ENCODE measurements around the gene ZNF595.

Gene ZNF595

DNA sequence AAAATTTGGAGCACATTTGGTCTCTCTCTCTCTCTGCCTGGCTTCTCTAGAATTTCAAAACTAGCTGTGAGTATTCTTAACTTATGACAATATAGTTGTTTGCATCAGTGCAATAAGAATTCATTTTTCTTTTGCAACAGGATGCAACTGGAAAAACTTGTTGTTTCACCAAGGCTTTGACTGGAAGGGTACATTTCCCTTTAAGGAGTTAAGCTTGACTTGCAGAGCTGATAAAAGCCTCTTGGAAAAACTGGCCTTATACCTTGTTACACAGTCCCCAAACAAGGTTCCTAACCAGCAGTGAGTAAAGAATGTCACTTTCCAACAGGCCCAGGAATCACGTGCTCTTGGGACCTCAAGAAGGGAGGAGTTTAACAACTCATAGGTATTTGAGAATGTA is 45.3 kb downstream of the ZNF595 start:
- Mint-ChIP-seq H3K27me3 (ENCODE audit: low read depth, poor library complexity) (no peaks in the 10 kb centered on the region), H3K4me1 (no peaks in the 10 kb centered on the region), H3K9me3 (peaks cover 95% of the 10 kb centered on the region), H3K27ac (no peak overlapping the region), H3K4me3 (no peak overlapping the region), H3K36me3 (ENCODE audit: low read depth) (peaks cover 8% of the 10 kb centered on the region)
- TF ChIP-seq, protein P1, sequence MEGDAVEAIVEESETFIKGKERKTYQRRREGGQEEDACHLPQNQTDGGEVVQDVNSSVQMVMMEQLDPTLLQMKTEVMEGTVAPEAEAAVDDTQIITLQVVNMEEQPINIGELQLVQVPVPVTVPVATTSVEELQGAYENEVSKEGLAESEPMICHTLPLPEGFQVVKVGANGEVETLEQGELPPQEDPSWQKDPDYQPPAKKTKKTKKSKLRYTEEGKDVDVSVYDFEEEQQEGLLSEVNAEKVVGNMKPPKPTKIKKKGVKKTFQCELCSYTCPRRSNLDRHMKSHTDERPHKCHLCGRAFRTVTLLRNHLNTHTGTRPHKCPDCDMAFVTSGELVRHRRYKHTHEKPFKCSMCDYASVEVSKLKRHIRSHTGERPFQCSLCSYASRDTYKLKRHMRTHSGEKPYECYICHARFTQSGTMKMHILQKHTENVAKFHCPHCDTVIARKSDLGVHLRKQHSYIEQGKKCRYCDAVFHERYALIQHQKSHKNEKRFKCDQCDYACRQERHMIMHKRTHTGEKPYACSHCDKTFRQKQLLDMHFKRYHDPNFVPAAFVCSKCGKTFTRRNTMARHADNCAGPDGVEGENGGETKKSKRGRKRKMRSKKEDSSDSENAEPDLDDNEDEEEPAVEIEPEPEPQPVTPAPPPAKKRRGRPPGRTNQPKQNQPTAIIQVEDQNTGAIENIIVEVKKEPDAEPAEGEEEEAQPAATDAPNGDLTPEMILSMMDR (IDR thresholded peaks at IDR 0.05), result no peak
- no peak for DNase-seq

DNA sequence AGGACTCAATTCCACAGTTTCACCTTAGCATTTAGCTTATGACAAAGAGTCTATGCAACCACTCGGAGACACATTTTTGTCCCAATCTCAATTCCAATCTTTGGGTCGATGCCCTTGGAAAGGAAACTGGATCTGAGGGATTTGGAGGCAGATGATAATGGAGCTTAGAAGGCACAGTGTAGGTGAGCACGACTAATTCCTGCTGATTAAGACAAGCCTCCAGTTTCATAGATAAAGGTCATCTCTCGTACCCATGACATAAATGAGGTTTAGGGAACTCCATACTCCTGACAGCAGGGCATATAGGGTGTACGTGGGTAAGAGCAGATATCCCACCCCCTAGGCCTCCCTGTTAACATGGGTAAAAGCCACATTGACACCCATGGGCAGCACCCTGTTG is 46.7 kb downstream of the ZNF595 start:
- Mint-ChIP-seq H3K9me3 (peaks cover 94% of the 10 kb centered on the region), H3K36me3 (ENCODE audit: low read depth) (no peaks in the 10 kb centered on the region), H3K27me3 (ENCODE audit: low read depth, poor library complexity) (no peaks in the 10 kb centered on the region), H3K4me1 (no peaks in the 10 kb centered on the region), H3K4me3 (no peak overlapping the region), H3K27ac (no peak overlapping the region)
- TF ChIP-seq, protein P1 (IDR thresholded peaks at IDR 0.05), result no peak
- DNase-seq, result no peak

DNA sequence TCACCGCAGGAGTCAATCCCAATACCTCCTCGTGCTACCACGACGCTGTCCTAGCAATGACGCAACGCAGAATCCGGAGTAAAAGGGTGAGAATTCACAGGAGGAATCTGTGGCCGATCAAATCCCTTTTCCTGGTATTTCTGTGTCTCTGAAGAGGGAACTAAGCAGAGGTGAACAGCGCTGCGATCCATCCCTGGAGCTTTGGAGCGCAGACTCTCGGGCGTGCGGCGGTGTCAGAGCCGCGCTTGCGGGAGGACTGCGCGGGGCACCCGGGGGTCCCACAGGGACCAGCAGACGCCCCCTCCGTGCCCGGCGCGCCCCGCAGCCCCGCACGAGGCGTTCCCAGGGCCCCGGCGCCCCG is 53.9 kb downstream of the ZNF595 start:
- Mint-ChIP-seq H3K27ac (no peak overlapping the region), H3K9me3 (peaks cover 92% of the 10 kb centered on the region), H3K36me3 (ENCODE audit: low read depth) (peaks cover 9% of the 10 kb centered on the region), H3K4me1 (no peaks in the 10 kb centered on the region), H3K4me3 (no peak overlapping the region), H3K27me3 (ENCODE audit: low read depth, poor library complexity) (peaks cover 12% of the 10 kb centered on the region)
- TF ChIP-seq, protein P1 (IDR thresholded peaks at IDR 0.05), result no peak
- DNase-seq, result no peak

GRCh38 chr4:107444-108429 is 54.6 kb downstream of the ZNF595 start:
- no peak for DNase-seq
- no peaks in the 10 kb centered on the region for H3K4me1 Mint-ChIP-seq
- peaks cover 12% of the 10 kb centered on the region for H3K27me3 Mint-ChIP-seq (ENCODE audit: low read depth, poor library complexity)
- no peak overlapping the region for H3K27ac Mint-ChIP-seq
- peaks cover 9% of the 10 kb centered on the region for H3K36me3 Mint-ChIP-seq (ENCODE audit: low read depth)
- H3K4me3 Mint-ChIP-seq, result no peak overlapping the region
- peaks cover 92% of the 10 kb centered on the region for H3K9me3 Mint-ChIP-seq
- TF ChIP-seq, protein P1 (IDR thresholded peaks at IDR 0.05), result no peak

- Mint-ChIP-seq H3K4me1 (no peaks in the 10 kb centered on the region), H3K9me3 (peaks cover 93% of the 10 kb centered on the region), H3K27ac (no peak overlapping the region), H3K4me3 (no peak overlapping the region), H3K27me3 (ENCODE audit: low read depth, poor library complexity) (peaks cover 12% of the 10 kb centered on the region), H3K36me3 (ENCODE audit: low read depth) (peaks cover 9% of the 10 kb centered on the region)
- DNase-seq, result no peak
- TF ChIP-seq, protein P1 (IDR thresholded peaks at IDR 0.05), result no peak
Measured at GRCh38 chr4:112771-113170, 59.6 kb downstream of the ZNF595 start.

DNA sequence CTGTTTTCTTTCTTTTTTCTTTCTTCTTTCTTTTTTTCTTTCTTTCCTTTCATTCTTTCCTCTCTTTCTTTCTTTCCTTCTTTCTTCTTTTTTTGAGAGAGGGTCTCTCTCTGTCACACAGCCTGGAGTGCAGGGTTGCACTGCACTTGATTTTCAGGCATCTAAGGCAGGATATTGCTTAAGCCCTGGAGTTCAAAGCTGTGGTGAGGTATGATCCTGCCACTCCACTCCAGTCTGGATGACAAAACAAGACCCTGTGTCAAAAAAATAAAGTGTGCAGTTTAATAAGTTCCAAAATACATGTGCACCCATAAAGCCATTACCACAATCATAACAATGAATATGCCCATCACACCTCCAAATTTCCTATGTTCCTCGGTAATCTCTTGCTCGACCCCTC is 60.6 kb downstream of the ZNF595 start:
- H3K9me3 Mint-ChIP-seq, result peaks cover 84% of the 10 kb centered on the region
- DNase-seq, result no peak
- H3K27ac Mint-ChIP-seq, result no peak overlapping the region
- TF ChIP-seq, protein P1 (IDR thresholded peaks at IDR 0.05), result no peak
- H3K27me3 Mint-ChIP-seq (ENCODE audit: low read depth, poor library complexity), result peaks cover 12% of the 10 kb centered on the region
- H3K4me3 Mint-ChIP-seq, result no peak overlapping the region
- no peaks in the 10 kb centered on the region for H3K4me1 Mint-ChIP-seq
- H3K36me3 Mint-ChIP-seq (ENCODE audit: low read depth), result peaks cover 8% of the 10 kb centered on the region

All from nephron progenitor cell (in vitro differentiated cells).